ENCODE data around the gene GLRX.

DNA sequence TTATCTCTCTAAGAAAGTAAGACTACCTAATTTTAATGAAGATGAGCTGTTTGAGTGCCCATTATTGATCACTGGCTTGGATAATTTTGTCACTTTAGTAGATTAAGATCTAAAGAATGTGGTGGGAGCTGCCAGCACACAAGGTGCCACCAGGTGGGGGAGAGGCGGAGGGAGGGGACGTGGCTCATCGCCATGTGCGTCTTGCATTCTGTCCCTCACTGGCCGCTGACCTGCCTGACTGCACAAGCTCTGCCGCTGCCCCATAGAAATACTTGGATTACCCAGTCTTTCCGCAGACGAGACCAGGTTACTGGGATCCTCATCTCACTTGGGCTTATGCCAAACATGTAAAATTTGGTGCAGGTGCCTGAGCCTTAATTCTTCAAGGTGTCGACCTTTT lies 53.8 kb downstream of the GLRX start:
- TF ChIP-seq, protein P1, sequence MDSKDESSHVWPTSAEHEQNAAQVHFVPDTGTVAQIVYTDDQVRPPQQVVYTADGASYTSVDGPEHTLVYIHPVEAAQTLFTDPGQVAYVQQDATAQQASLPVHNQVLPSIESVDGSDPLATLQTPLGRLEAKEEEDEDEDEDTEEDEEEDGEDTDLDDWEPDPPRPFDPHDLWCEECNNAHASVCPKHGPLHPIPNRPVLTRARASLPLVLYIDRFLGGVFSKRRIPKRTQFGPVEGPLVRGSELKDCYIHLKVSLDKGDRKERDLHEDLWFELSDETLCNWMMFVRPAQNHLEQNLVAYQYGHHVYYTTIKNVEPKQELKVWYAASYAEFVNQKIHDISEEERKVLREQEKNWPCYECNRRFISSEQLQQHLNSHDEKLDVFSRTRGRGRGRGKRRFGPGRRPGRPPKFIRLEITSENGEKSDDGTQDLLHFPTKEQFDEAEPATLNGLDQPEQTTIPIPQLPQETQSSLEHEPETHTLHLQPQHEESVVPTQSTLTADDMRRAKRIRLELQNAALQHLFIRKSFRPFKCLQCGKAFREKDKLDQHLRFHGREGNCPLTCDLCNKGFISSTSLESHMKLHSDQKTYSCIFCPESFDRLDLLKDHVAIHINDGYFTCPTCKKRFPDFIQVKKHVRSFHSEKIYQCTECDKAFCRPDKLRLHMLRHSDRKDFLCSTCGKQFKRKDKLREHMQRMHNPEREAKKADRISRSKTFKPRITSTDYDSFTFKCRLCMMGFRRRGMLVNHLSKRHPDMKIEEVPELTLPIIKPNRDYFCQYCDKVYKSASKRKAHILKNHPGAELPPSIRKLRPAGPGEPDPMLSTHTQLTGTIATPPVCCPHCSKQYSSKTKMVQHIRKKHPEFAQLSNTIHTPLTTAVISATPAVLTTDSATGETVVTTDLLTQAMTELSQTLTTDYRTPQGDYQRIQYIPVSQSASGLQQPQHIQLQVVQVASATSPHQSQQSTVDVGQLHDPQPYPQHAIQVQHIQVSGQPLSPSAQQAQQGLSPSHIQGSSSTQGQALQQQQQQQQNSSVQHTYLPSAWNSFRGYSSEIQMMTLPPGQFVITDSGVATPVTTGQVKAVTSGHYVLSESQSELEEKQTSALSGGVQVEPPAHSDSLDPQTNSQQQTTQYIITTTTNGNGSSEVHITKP (CRISPR knock-in tag; IDR thresholded peaks at IDR 0.05; ENCODE audit: low read depth), result no peak
- TF ChIP-seq, protein P2, sequence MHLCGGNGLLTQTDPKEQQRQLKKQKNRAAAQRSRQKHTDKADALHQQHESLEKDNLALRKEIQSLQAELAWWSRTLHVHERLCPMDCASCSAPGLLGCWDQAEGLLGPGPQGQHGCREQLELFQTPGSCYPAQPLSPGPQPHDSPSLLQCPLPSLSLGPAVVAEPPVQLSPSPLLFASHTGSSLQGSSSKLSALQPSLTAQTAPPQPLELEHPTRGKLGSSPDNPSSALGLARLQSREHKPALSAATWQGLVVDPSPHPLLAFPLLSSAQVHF (CRISPR knock-in tag; IDR thresholded peaks at IDR 0.05), result no peak

Measured in HepG2 (cell line).